Amniotic epithelial cell (primary cell): ENCODE results near the gene RXFP2.

Experiments used
- DNase-seq: peaks from one replicate; pipeline ENCODE4 v3.0.0-alpha.2; 2010; ENCODE audit warnings: low read depth

RXFP2 gene

GRCh38 chr13:31767175-31767900, 28.0 kb downstream of the RXFP2 start:
- peak; percentile 94 for DNase-seq

- DNase-seq = no peak
Measured at GRCh38 chr13:31768351-31768750, 29.0 kb downstream of the RXFP2 start.

- no peak for DNase-seq
Measured at GRCh38 chr13:31769575-31769974, 30.2 kb downstream of the RXFP2 start.

GRCh38 chr13:31772231-31772630, 32.9 kb downstream of the RXFP2 start:
- no peak for DNase-seq

GRCh38 chr13:31773538-31773937, 34.2 kb downstream of the RXFP2 start:
- DNase-seq = no peak

- DNase-seq = no peak
Measured at GRCh38 chr13:31774186-31774750, 34.9 kb downstream of the RXFP2 start.

GRCh38 chr13:31775148-31775547, 35.8 kb downstream of the RXFP2 start:
- DNase-seq = no peak

- DNase-seq = no peak
Measured at GRCh38 chr13:31775686-31776085, 36.4 kb downstream of the RXFP2 start.

GRCh38 chr13:31781064-31781463, 41.7 kb downstream of the RXFP2 start:
- DNase-seq = no peak

GRCh38 chr13:31786011-31786410, 46.7 kb downstream of the RXFP2 start:
- peak; percentile 54 for DNase-seq

GRCh38 chr13:31790992-31791391, 51.7 kb downstream of the RXFP2 start:
- DNase-seq = peak; percentile 84

- peak; percentile 38 for DNase-seq
Measured at GRCh38 chr13:31793246-31793645, 53.9 kb downstream of the RXFP2 start.

- DNase-seq = peak; percentile 87
Measured at GRCh38 chr13:31794452-31794851, 55.1 kb downstream of the RXFP2 start.

- peak; percentile 51 for DNase-seq
Measured at GRCh38 chr13:31797154-31797775, 57.9 kb downstream of the RXFP2 start.

- DNase-seq = no peak
Measured at GRCh38 chr13:31798189-31798588, 58.9 kb downstream of the RXFP2 start.

- no peak for DNase-seq
Measured at GRCh38 chr13:31801088-31801487, 61.8 kb downstream of the RXFP2 start.

- no peak for DNase-seq
Measured at GRCh38 chr13:31803311-31803710, 64.0 kb downstream of the RXFP2 start.

- no peak for DNase-seq
Measured at GRCh38 chr13:31805841-31806240, 66.5 kb downstream of the RXFP2 start.

- DNase-seq = peak; percentile 91
Measured at GRCh38 chr13:31807090-31807541, 67.8 kb downstream of the RXFP2 start.

GRCh38 chr13:31814536-31814935, 75.2 kb downstream of the RXFP2 start:
- no peak for DNase-seq

GRCh38 chr13:31815361-31816144, 76.2 kb downstream of the RXFP2 start:
- no peak for DNase-seq

GRCh38 chr13:31818236-31818635, 78.9 kb downstream of the RXFP2 start:
- DNase-seq = peak; percentile 27
